Left cardiac atrium (tissue), 4 donors: ENCODE measurements around the gene FANCD2OS. TPM values are rescaled to one million over a fixed set of nuclear protein-coding genes. Genes with fewer than 3 reads are reported as not detected.
"Not testable (repeated sequence)": the region's sequence is repeated elsewhere in the genome, so short reads cannot be mapped to it uniquely, and the experiment has no call there.

ENCODE experiments used
- ATAC-seq, 2 donors: fragments of 200-7000 bp; cut with Tn5 transposase; one replicate each; pipeline ENCODE4 v1.9.1; 2020; ENCODE audit warnings: mild to moderate bottlenecking in 2 of 2, moderate library complexity in 2 of 2
- DNase-seq: peaks from one replicate; pipeline ENCODE4 v3.0.0-alpha.2; 2020
- intact Hi-C, 2 donors: fragments of 100-400 bp; cut with DNase I; formaldehyde crosslinking; loops; one replicate each; pipeline versions ENCODE4 v1.14.1 to v1.15.1; 2022 to 2023
- long read RNA-seq: library from polyadenylated mRNA; unstranded; transcript quantifications from one replicate; pipeline ENCODE4 v2.0.0, GENCODE V29; 2021
- total RNA-seq, 2 donors: library from RNA; stranded (reverse); fragmentation: NEBNext Ultra II Directional; extraction: Animal tissue kit (Norgen Biotek cat#: 25700); gene quantifications; one replicate each; pipeline ENCODE4 v1.2.1, GENCODE V29; 2021
- donor health status: DM: no; HTN: yes; CAD: no.
- donor health status: DM: no; HTN: yes; CAD: no; lungs with severe emphysema.
- donor health status: DM: yes; HTN: yes; CAD: no.
- donor health status: Dilated cardiomyopathy.

Gene FANCD2OS
- total RNA-seq: not detected
- long read RNA-seq: 0 reads

DNA sequence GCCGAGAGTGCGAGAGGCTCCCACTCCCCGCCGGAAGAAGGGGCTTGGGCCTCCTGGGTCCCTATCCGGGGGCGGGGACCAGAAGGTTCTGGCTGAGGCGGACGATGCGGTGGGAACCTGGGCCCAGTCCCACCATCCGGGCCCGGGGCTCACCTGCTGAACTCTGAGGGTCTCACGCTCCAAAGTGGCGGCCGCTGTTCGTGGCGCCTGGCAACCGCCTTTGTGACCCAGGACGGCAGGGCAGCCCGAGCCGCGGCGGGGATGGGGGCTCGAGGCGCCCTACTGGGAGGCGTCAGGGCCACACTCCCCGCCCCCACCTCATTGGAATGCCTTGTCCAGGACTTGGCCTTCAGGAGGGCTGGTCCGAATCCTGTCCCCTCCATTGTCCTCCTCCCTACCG, at the start of gene FANCD2OS:
Gene FANCD2OS (minus strand): TSS at position 165 of the 400 bp plus-strand sequence. CDS start 3,481 bp downstream, outside the sequence.
- DNase-seq (no peak), ATAC-seq (no peak)
- intact Hi-C loops: no loop called here

DNA sequence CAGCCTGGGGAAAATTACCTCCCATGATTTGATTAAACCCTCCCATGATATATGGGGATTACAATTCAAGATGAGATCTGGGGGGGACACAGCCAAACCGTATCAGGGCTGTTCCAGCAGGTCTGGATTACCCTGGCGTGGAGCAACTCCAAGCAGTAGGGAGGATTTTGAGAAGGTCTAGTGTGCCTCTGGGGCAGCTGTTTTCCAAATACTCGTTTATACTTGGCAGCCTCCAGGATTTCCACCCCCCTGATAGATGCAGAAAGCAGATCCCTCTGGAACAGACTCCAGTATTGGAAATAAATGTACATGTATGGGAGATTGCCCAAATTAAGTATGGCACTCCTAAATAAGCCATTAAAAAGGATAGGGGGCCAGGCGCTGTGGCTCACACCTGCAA, 49.0 kb upstream of the FANCD2OS start:
- intact Hi-C loops: no loop called here
- no peak for DNase-seq

GRCh38 chr3:10155658-10156057, 47.6 kb upstream of the FANCD2OS start:
- intact Hi-C loops: no loop called here
- ATAC-seq: no peak
- DNase-seq: no peak

More for the DNA sequence above, 49.0 kb upstream of the FANCD2OS start:
- ATAC-seq: no peak

- intact Hi-C loops: no loop called here
- DNase-seq (no peak), ATAC-seq (no peak)
Measured at GRCh38 chr3:10155123-10155472, 47.0 kb upstream of the FANCD2OS start.

- intact Hi-C loops: no loop called here
- ATAC-seq: no peak
- DNase-seq: no peak
Measured at GRCh38 chr3:10154335-10155122, 46.5 kb upstream of the FANCD2OS start.

- DNase-seq: no peak
- intact Hi-C loops: no loop called here
- ATAC-seq: no peak
Measured at GRCh38 chr3:10150987-10151386, 42.9 kb upstream of the FANCD2OS start.

DNA sequence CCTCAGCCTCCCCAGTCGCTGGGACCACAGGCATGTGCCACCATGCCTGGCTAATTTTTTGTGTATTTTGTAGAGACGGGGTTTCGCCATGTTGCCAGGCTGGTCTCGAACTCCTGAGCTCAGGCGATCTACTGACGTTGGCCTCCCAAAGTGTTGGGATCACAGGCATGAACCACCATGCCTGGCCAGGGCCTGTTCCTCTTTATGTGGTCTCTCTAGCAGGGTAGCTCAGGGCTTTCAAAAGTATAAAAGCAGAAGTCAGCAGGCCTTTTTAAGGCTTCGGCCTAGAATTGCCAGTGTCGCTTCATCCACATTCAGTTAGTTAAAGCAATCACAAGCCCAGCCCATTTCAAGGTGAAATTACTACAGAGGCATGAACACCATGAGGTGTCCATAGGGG, 41.2 kb upstream of the FANCD2OS start:
- intact Hi-C loops: no loop called here
- ATAC-seq: peak in 1 of 2 donors; percentile 34
- DNase-seq: no peak

GRCh38 chr3:10145685-10146084, 37.6 kb upstream of the FANCD2OS start:
- ATAC-seq: no peak
- intact Hi-C loops: no loop called here

DNA sequence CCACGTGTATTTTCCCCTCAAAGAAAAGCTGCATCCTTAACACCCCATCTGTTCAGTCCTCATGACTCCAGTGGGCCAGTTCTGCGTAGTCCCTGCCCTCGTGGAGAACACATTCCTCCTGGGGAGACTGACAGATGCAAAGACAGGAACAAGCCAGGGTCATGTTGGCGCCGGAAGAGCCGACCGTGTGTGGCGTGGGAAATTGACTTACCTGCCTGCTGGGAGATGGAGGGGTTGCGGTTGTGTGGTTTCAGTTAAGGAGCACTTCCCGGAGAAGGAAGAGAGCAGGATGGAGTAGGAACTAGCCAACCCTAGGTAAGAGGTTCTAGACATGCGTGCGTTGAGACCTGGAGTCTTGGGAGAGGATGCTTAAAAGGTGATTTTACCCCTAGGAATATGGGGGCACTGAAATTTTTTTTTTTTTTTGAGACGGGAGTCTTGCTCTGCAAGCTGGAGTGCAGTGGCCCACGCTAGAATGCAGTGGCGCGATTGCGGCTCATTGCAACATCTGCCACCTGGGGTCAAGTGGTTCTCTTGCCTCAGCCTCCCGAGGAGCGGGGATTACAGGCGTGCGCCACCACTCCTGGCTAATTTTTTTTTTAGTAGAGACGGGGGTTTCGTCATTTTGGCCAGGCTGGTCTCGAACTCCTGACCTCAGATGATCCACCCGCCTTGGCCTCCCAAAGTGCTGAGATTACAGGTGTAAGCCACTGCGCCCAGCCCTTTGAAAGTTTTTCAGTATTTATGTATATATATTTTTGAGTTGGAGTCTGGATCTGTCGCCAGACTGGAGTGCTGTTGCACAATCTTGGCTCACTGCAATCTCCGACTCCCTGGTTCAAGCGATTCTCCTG, 34.9 kb upstream of the FANCD2OS start:
- ATAC-seq: no peak
- intact Hi-C loops: no loop called here
- no peak for DNase-seq

More at GRCh38 chr3:10145685-10146084, 37.6 kb upstream of the FANCD2OS start:
- DNase-seq: no peak

- DNase-seq: peak; percentile 29
- ATAC-seq: peak in 1 of 2 donors; percentile 3
- intact Hi-C loops: no loop called here
Measured at GRCh38 chr3:10140996-10141546, 33.0 kb upstream of the FANCD2OS start.

- DNase-seq (no peak), ATAC-seq (no peak)
- intact Hi-C loops: no loop called here
Measured at GRCh38 chr3:10137178-10137577, 29.1 kb upstream of the FANCD2OS start.

DNA sequence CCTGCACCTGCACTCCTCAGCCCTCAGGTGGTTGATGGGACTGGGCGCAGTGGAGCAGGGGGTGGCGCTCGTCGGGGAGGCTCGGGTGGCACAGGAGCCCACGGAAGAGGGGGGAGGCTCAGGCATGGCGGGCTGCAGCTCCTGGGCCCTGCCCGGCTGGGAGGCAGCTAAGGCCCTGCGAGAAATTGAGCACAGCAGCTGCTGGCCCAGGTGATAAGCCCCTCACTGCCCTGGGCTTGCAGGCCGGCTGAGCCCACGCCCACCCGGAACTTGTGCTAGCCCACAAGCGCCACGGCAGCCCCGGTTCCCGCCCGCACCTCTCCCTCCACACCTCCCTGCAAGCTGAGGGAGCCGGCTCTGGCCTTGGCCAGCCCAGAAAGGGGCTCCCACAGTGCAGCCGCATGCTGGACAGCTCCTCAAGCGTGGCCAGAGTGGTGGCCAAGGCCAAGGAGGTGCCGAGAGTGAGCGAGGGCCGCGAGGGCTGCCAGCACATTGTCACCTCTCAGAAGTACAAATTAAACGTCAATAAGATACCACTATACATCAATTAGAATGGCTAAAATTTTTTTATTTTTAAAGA, 28.5 kb upstream of the FANCD2OS start:
- ATAC-seq (no peak), DNase-seq (no peak)
- intact Hi-C loops: no loop called here

GRCh38 chr3:10135872-10136271, 27.8 kb upstream of the FANCD2OS start:
- ATAC-seq, DNase-seq, intact Hi-C loops: not testable (repeated sequence)

DNA sequence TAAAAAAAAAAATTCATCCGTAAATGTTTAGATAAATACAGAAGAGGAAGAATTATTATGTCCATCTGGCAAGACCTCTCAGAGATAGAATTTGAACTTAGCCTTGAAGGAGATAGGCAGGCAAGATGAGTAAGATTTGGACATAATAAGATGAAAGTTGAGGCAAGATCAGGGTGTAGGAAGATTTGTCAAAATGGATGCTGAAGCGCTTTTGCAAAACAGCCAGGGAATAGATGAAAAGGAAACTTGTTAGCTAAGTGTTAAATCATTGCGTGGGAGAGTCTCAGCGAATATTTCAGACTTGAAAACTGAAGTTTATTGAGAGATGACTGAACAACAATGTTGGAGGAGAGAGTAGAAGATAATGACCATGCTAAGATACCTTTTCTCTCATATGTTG, 14.7 kb upstream of the FANCD2OS start:
- no peak for ATAC-seq
- DNase-seq: no peak
- intact Hi-C loops: no loop called here

DNA sequence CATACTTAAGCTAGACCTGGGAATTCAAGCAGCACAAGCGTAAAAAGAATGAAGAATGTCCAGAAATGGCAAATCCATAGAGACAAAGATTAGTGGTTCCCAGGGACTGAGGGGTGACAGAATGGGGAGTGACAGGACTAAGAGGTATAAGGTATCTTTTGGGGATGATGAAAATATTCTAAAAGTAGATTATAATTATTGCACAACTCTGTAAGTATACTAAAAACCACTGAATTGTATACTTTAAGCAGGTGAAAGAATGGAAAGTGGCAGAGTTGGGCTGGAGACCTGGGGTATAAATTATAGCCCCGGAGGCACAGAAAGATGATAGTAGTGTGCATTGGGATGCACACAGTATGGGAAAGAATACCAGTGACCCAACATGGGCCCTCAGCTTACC, 13.0 kb upstream of the FANCD2OS start:
- DNase-seq: no peak
- ATAC-seq: no peak

GRCh38 chr3:10119376-10119775, 11.3 kb upstream of the FANCD2OS start:
- DNase-seq (no peak), ATAC-seq (no peak)
- intact Hi-C loops: no loop called here

More for the DNA sequence above, 13.0 kb upstream of the FANCD2OS start:
- intact Hi-C loops: no loop called here

- intact Hi-C loops: no loop called here
- no peak for ATAC-seq
- DNase-seq: no peak
Measured at GRCh38 chr3:10116928-10117327, 8.9 kb upstream of the FANCD2OS start.

- intact Hi-C loops: no loop called here
- ATAC-seq (peak; percentile 8 to 19), DNase-seq (no peak)
Measured at GRCh38 chr3:10116138-10116460, 8.0 kb upstream of the FANCD2OS start.

DNA sequence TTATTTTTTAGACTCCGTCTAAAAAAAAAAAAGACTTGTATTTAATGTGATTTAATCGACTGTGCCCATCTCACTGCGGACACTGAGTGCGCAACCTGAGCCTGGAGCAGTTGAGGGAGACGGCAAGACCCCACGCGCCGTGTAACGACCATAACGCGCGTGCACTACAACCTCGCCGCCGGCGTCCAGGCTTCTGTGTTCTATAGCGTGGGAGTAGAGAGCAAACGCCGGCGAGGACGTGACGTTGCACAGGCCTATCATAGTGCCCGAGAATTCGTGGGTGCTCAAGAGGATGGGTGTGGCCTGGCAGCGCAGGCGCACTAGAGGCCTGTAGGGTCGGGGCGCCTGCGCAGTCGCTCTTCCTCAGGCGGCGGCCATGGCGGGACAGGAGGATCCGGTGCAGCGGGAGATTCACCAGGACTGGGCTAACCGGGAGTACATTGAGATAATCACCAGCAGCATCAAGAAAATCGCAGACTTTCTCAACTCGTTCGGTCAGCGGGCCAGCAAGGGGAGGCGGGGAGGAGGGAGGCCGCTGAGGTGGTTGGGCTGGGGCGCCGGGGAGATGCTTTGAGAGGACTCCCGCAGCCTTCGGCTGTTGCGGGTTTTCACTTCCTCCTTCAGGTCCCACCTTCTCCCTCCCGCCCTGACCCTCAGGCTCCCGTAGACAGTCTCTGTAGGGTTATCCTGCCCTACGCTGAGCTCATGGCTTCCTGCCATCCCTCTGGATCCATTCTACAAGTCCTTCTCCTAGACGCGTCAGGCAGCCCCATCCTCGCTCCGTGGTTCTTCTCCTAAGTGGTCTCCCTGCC, 7.5 kb upstream of the FANCD2OS start, which contains the start of gene BRK1:
Gene BRK1 (plus strand): TSS at position 350 of the 812 bp plus-strand sequence. CDS start 27 bp downstream, at position 377.
- intact Hi-C loops: no loop called here
- ATAC-seq: peak; percentile 100

More for the DNA sequence above, 7.5 kb upstream of the FANCD2OS start, which contains the start of gene BRK1:
- peak; percentile 97 for DNase-seq
